Measurements from ENCODE around the gene MAGEA11.
"Not testable (repeated sequence)": the region's sequence is repeated elsewhere in the genome, so short reads cannot be mapped to it uniquely, and the experiment has no call there.

Gene MAGEA11

GRCh38 chrX:149718757-149719156 lies 6.9 kb downstream of the MAGEA11 start:
- DNase-seq (ENCODE audit: low read depth): no peak

- DNase-seq (ENCODE audit: low read depth): no peak
These were observed 8.3 kb downstream of the MAGEA11 start for GRCh38 chrX:149720021-149720689.

- DNase-seq (ENCODE audit: low read depth): not testable (repeated sequence)
These were observed 9.4 kb downstream of the MAGEA11 start for GRCh38 chrX:149721241-149721640.

GRCh38 chrX:149721778-149722177 lies 9.9 kb downstream of the MAGEA11 start:
- no peak for DNase-seq (ENCODE audit: low read depth)

GRCh38 chrX:149723583-149724118 lies 11.8 kb downstream of the MAGEA11 start:
- DNase-seq (ENCODE audit: low read depth): not testable (repeated sequence)

- not testable (repeated sequence) for DNase-seq (ENCODE audit: low read depth)
These were observed 15.4 kb downstream of the MAGEA11 start for GRCh38 chrX:149727308-149727707.

GRCh38 chrX:149742269-149742668 lies 30.4 kb downstream of the MAGEA11 start:
- not testable (repeated sequence) for DNase-seq (ENCODE audit: low read depth)

- DNase-seq (ENCODE audit: low read depth): not testable (repeated sequence)
These were observed 34.6 kb downstream of the MAGEA11 start for GRCh38 chrX:149746390-149747007.

GRCh38 chrX:149757206-149758067 lies 45.6 kb downstream of the MAGEA11 start:
- no peak for DNase-seq (ENCODE audit: low read depth)

- no peak for DNase-seq (ENCODE audit: low read depth)
These were observed 46.3 kb downstream of the MAGEA11 start for GRCh38 chrX:149758068-149758714.

GRCh38 chrX:149758715-149759078 lies 46.8 kb downstream of the MAGEA11 start:
- not testable (repeated sequence) for DNase-seq (ENCODE audit: low read depth)

- DNase-seq (ENCODE audit: low read depth): no peak
These were observed 48.0 kb downstream of the MAGEA11 start for GRCh38 chrX:149759824-149760223.

GRCh38 chrX:149760965-149761364 lies 49.1 kb downstream of the MAGEA11 start:
- no peak for DNase-seq (ENCODE audit: low read depth)

GRCh38 chrX:149761858-149762674 lies 50.2 kb downstream of the MAGEA11 start:
- not testable (repeated sequence) for DNase-seq (ENCODE audit: low read depth)

GRCh38 chrX:149762696-149763614 lies 51.1 kb downstream of the MAGEA11 start:
- DNase-seq (ENCODE audit: low read depth): no peak

Data from HS-5 (cell line).